CD14-positive monocyte (primary cell): ENCODE data around the gene JHY. TPM values are rescaled to one million over a fixed set of nuclear protein-coding genes. Genes with fewer than 3 reads are reported as not detected.

Experiments used
- DNase-seq, 3 donors: peaks; one replicate each; pipeline ENCODE4 v3.0.0-alpha.2; 2011 to 2022
- H2AFZ ChIP-seq: 2 replicates; pipeline ENCODE4 v1.6.0; 2012; ENCODE audit warnings: mild to moderate bottlenecking, low read depth, low read length, inconsistent platforms; ENCODE audit not compliant: insufficient read depth, poor library complexity, severe bottlenecking
- H3K27ac ChIP-seq, 2 donors: 1 replicate in 1 of 2; 2 replicates in 1 of 2; pipeline ENCODE4 v1.5.1; 2012 to 2013; ENCODE audit warnings: low read length in 2 of 2, control low read depth in 1 of 2, inconsistent platforms in 1 of 2, low read depth in 1 of 2, mild to moderate bottlenecking in 1 of 2
- H3K27me3 ChIP-seq, 2 donors: one replicate each; pipeline versions ENCODE4 v1.6.0 to v1.6.1; 2011 to 2013; ENCODE audit warnings: low read length in 2 of 2; ENCODE audit not compliant: control insufficient read depth in 2 of 2, insufficient read depth in 2 of 2
- H3K36me3 ChIP-seq, 2 donors: replicated peaks in 1 of 2; 1 replicate in 1 of 2; 2 replicates in 1 of 2; pipeline versions ENCODE4 v1.5.1 to v1.6.1; 2012 to 2013; ENCODE audit warnings: low read length in 2 of 2, control low read depth in 1 of 2, inconsistent platforms in 1 of 2, mild to moderate bottlenecking in 1 of 2; ENCODE audit not compliant: insufficient read depth in 2 of 2, control insufficient read depth in 1 of 2
- H3K4me1 ChIP-seq, 2 donors: 1 replicate in 1 of 2; 2 replicates in 1 of 2; pipeline versions ENCODE4 v1.5.1 to v1.6.1; 2012 to 2013; ENCODE audit warnings: low read length in 2 of 2, control low read depth in 1 of 2, inconsistent platforms in 1 of 2, mild to moderate bottlenecking in 1 of 2, moderate library complexity in 1 of 2; ENCODE audit not compliant: insufficient read depth in 2 of 2, control insufficient read depth in 1 of 2
- H3K4me2 ChIP-seq: replicated peaks from 2 replicates; pipeline ENCODE3; 2012; ENCODE audit warnings: low read length, moderate library complexity, mild to moderate bottlenecking; ENCODE audit not compliant: poor library complexity, severe bottlenecking; ENCODE audit errors: extremely low read depth
- H3K4me3 ChIP-seq, 3 experiments: fragments of 200-600 bp in 1 of 3; sonication (generic) in 1 of 3; replicated peaks in 1 of 3; 1 replicate in 2 of 3; 2 replicates in 1 of 3; pipeline ENCODE4 v1.5.1; 2011 to 2013; ENCODE audit warnings: low read length in 3 of 3, mild to moderate bottlenecking in 3 of 3, control low read depth in 2 of 3, low read depth in 2 of 3, inconsistent platforms in 1 of 3, moderate library complexity in 1 of 3
- H3K79me2 ChIP-seq: 2 replicates; pipeline ENCODE4 v1.6.0; 2012; ENCODE audit warnings: mild to moderate bottlenecking, control low read depth, inconsistent platforms, low read length, moderate library complexity; ENCODE audit not compliant: insufficient read depth
- H3K9ac ChIP-seq: 2 replicates; pipeline ENCODE4 v1.6.0; 2017; ENCODE audit warnings: low read length, mild to moderate bottlenecking; ENCODE audit not compliant: insufficient read depth, poor library complexity, severe bottlenecking
- H3K9me3 ChIP-seq, 2 donors: replicated peaks in 1 of 2; 1 replicate in 1 of 2; 2 replicates in 1 of 2; pipeline versions ENCODE4 v1.5.1 to v1.6.1; 2012 to 2013; ENCODE audit warnings: low read length in 2 of 2, control low read depth in 1 of 2; ENCODE audit not compliant: control insufficient read depth in 1 of 2, insufficient read depth in 1 of 2
- H4K20me1 ChIP-seq: 2 replicates; pipeline ENCODE4 v1.6.0; 2012; ENCODE audit warnings: mild to moderate bottlenecking, low read length, control low read depth, moderate library complexity; ENCODE audit not compliant: insufficient read depth
- H3K27ac Mint-ChIP-seq, 7 donors: one replicate each; pipeline ENCODE4 v1.8.0; 2020; ENCODE audit warnings: mild to moderate bottlenecking in 7 of 7, mixed read lengths in 7 of 7, moderate library complexity in 6 of 7, inconsistent platforms in 2 of 7
- H3K27me3 Mint-ChIP-seq, 3 donors: one replicate each; pipeline ENCODE4 v1.8.0; 2021 to 2022; ENCODE audit warnings: low read depth in 3 of 3, mild to moderate bottlenecking in 3 of 3, mixed read lengths in 3 of 3, moderate library complexity in 3 of 3, inconsistent platforms in 1 of 3
- H3K36me3 Mint-ChIP-seq, 2 donors: one replicate each; pipeline ENCODE4 v1.8.0; 2020; ENCODE audit warnings: mixed read lengths in 2 of 2, inconsistent platforms in 1 of 2, mild to moderate bottlenecking in 1 of 2
- H3K4me1 Mint-ChIP-seq: one replicate; pipeline ENCODE4 v1.8.0; 2020; ENCODE audit warnings: mild to moderate bottlenecking, mixed read lengths
- H3K4me3 Mint-ChIP-seq, 2 donors: one replicate each; pipeline ENCODE4 v1.8.0; 2020; ENCODE audit warnings: mild to moderate bottlenecking in 2 of 2, mixed read lengths in 2 of 2, moderate library complexity in 1 of 2
- H3K9me3 Mint-ChIP-seq, 7 donors: one replicate each; pipeline ENCODE4 v1.8.0; 2020 to 2022; ENCODE audit warnings: mixed read lengths in 7 of 7, mild to moderate bottlenecking in 6 of 7, moderate library complexity in 6 of 7, inconsistent platforms in 2 of 7
- CTCF ChIP-seq: fragments of 200-600 bp; IDR thresholded peaks from one replicate; pipeline ENCODE4 v1.8.0; 2022; ENCODE audit warnings: antibody characterized with exemption, mild to moderate bottlenecking
- WGBS: methylation state at CpG from one replicate; pipeline ENCODE4 v1.1.5; 2013; ENCODE audit warnings: missing lambda C conversion rate; ENCODE audit not compliant: insufficient coverage; 5-methylcytosine and 5-hydroxymethylcytosine counted together
- intact Hi-C, 2 donors: fragments of 100-400 bp; cut with micrococcal nuclease; formaldehyde crosslinking; loops; one replicate each; pipeline versions ENCODE4 v1.15.0 to v1.15.1; 2023
- polyA plus RNA-seq, 3 donors: library from polyadenylated mRNA; depleted of rRNA in 1 of 3; unstranded in 2 of 3; stranded (reverse) in 1 of 3; fragments of 300-500 nt in 2 of 3; fragments of >200 nt in 1 of 3; fragmentation: Illumina TruSeq in 2 of 3; gene quantifications; 1 replicate in 2 of 3; 2 replicates in 1 of 3; pipeline ENCODE4 v1.2.3, GENCODE V29; 2012 to 2021

Gene JHY
- polyA plus RNA-seq, 3 donors: 0.68 to 0.91 (median 0.89) TPM

DNA sequence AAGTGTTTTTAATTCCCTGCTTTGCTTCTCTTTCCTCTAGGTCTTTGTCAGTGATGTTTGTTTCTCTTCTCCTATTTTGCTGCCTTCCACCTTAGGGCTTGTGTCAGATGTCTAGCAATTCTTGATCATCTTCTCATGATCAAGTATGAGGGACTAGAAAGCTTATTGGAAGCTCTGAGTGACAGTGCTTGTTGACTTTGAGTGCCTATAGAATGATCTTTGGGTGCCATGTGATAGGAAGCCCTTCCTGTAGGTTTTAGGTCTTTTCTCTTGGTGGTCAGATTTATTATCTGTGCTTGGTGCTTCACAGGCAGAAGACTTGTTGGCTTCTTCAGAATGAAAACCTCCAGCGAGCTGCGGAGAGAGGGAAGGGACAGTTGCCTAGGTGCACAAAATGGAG lies 56.0 kb downstream of the JHY start:
- Mint-ChIP-seq H3K9me3 (peaks cover 0 to 3% (median 0%) of the 10 kb centered on the region in 7 donors), H3K4me1 (no peaks in the 10 kb centered on the region), H3K36me3 (no peaks in the 10 kb centered on the region), H3K27ac (no peak overlapping the region), H3K4me3 (no peak overlapping the region), H3K27me3 (peaks cover 0 to 4% (median 2%) of the 10 kb centered on the region in 3 donors)
- no peak for TF ChIP-seq CTCF
- no peak overlapping the region for H3K9ac ChIP-seq
- H2AFZ ChIP-seq: no peak overlapping the region
- no peaks in the 10 kb centered on the region for H3K36me3 ChIP-seq
- DNase-seq: no peak
- H3K9me3 ChIP-seq: no peaks in the 10 kb centered on the region
- no peaks in the 10 kb centered on the region for H3K79me2 ChIP-seq
- no peak overlapping the region for H3K27ac ChIP-seq
- H3K4me3 ChIP-seq: no peak overlapping the region
- no peaks in the 10 kb centered on the region for H3K4me1 ChIP-seq
- H3K4me2 ChIP-seq: no peak overlapping the region
- intact Hi-C loops: no loop called here
- no peaks in the 10 kb centered on the region for H3K27me3 ChIP-seq
- no peaks in the 10 kb centered on the region for H4K20me1 ChIP-seq
- whole genome bisulfite sequencing: 92% methylated on average over 2 of the region's 2 CpGs

- DNase-seq: no peak
Observed at GRCh38 chr11:122951211-122951610, 68.7 kb downstream of the JHY start.

More at GRCh38 chr11:122951211-122951610, 68.7 kb downstream of the JHY start:
- no peak overlapping the region for H3K4me3 Mint-ChIP-seq
- H3K36me3 ChIP-seq: no peaks in the 10 kb centered on the region
- no peaks in the 10 kb centered on the region for H3K4me1 ChIP-seq
- no peak overlapping the region for H3K27ac Mint-ChIP-seq
- no peak overlapping the region for H3K4me2 ChIP-seq
- peaks cover 0 to 8% (median 1%) of the 10 kb centered on the region in 7 donors for H3K9me3 Mint-ChIP-seq
- no peak for TF ChIP-seq CTCF
- no CpG with 5 or more reads among the region's 2 CpGs for WGBS
- no peak overlapping the region for H2AFZ ChIP-seq
- no peaks in the 10 kb centered on the region for H3K27me3 ChIP-seq
- H3K9me3 ChIP-seq: no peaks in the 10 kb centered on the region
- no peak overlapping the region for H3K4me3 ChIP-seq
- peaks cover 13% of the 10 kb centered on the region for H3K4me1 Mint-ChIP-seq
- H3K27me3 Mint-ChIP-seq: peaks cover 2 to 5% (median 3%) of the 10 kb centered on the region in 3 donors
- H3K36me3 Mint-ChIP-seq: no peaks in the 10 kb centered on the region
- H4K20me1 ChIP-seq: no peaks in the 10 kb centered on the region
- H3K79me2 ChIP-seq: no peaks in the 10 kb centered on the region
- intact Hi-C loops: no loop called here
- no peak overlapping the region for H3K9ac ChIP-seq
- no peak overlapping the region for H3K27ac ChIP-seq
